Measurements from ENCODE around the gene RECK.

GRCh38 chr9:36138496-36138895, 101.8 kb downstream of the RECK start:
- TF ChIP-seq POLR2AphosphoS5 (IDR thresholded peaks at IDR 0.05; ENCODE audit: low read depth, low read length), result no peak
- no peak for TF ChIP-seq SIN3A (IDR thresholded peaks at IDR 0.05; ENCODE audit: borderline replicate concordance, insufficient read depth, low read length)
- TF ChIP-seq TAF1 (IDR thresholded peaks at IDR 0.05; ENCODE audit: borderline replicate concordance, insufficient read depth, low read length), result no peak
- TF ChIP-seq FOXP2 (optimal IDR thresholded peaks at IDR 0.05; ENCODE audit: borderline replicate concordance, extremely low read depth, extremely low read length, insufficient read depth), result no peak
- TF ChIP-seq REST (IDR thresholded peaks at IDR 0.05; ENCODE audit: insufficient read depth in 1 of 2, low read depth in 2 of 2, low read length in 2 of 2), result no peak

Measured in PFSK-1 (cell line).